Measurements from ENCODE around the gene GATA1.
"Not testable (repeated sequence)": the region's sequence is repeated elsewhere in the genome, so short reads cannot be mapped to it uniquely, and the experiment has no call there.

The GATA1 gene

DNA sequence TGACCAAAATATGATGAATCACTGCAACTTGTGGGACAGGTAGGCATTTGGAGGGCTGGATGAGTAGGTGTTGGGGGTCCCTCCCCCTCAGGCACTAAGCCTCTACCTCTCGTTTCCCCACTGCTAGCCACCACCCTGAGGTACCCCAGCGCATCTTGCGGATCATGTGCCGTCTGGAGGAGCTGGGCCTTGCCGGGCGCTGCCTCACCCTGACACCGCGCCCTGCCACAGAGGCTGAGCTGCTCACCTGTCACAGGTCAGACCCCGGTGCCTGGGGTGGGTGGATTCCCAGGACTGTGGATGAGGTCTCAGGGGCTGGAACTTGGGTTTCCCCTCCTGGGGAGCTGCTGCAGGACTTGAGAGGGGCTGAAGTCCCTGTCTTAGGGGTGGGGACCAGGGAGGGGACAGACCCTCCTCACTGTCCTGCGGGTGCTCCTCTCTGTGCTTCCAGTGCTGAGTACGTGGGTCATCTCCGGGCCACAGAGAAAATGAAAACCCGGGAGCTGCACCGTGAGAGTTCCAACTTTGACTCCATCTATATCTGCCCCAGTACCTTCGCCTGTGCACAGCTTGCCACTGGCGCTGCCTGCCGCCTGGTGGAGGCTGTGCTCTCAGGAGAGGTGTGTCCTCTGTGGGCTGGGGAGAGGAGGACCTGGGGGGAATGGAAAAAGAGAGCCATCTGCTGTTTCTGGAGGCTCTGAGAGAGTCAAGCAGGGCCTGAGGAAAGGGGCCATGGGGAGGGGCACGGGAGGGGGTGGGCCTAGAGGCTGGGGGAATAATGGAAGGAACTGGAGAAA lies 29.8 kb downstream of the GATA1 start:
- no peak for DNase-seq

DNA sequence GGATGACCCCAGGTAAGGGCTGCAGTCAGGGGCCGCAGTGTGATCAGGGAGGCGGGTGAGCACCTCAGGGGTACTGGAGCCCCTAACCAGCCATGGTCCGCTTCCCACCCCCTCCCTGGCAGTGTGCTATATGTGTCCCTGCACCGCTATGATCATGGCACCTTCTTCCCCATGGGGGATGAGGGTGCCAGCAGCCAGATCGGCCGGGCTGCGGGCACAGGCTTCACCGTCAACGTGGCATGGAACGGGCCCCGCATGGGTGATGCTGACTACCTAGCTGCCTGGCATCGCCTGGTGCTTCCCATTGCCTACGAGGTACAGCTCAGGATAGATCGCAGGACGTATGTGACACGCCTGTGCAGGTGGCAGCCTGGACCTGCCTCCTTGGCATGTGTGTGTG lies 31.7 kb downstream of the GATA1 start:
- no peak for DNase-seq

DNA sequence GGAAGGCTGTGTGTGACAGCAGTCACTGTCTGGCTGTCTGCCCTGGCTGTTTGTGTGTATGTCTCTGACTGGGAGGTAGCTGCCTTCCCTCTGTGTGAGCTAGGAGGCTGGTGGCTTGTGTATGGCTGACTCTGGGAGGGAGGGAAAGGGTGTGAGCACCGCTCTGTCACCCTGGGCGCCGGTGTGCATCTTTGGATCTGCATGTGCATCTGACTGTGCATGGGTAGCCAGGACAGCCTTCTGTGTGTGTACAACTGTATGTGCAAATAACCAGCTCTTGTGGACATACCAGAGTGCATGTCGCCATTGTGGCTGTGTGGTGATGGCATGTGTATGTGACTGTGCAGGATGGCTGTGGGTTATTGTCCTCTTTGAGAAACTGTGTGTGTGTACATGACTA lies 32.5 kb downstream of the GATA1 start:
- no peak for DNase-seq

DNA sequence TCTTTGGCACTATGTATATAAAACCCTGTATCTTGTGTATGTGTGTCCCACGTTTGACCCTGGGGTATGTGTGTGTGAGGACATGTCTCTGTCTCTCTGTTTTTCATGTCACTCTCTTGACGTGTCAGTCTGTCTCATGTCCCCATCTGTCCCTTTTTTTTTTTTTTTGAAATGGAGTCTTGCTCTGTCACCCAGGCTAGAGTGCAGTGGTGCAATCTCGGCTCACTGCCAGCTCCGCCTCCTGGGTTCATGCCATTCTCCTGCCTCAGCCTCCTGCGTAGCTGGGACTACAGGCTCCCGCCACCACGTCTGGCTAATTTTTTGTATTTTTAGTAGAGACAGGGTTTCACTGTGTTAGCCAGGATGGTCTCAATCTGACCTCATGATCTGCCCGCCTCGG lies 33.0 kb downstream of the GATA1 start:
- not testable (repeated sequence) for DNase-seq

DNA sequence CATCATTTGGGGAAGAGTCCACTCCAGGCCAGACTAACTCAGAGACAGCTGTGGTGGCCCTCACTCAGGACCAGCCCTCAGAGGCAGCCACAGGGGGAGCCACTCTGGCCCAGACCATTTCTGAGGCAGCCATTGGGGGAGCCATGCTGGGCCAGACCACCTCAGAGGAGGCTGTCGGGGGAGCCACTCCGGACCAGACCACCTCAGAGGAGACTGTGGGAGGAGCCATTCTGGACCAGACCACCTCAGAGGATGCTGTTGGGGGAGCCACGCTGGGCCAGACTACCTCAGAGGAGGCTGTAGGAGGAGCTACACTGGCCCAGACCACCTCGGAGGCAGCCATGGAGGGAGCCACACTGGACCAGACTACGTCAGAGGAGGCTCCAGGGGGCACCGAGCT lies 36.7 kb downstream of the GATA1 start:
- no peak for DNase-seq

DNA sequence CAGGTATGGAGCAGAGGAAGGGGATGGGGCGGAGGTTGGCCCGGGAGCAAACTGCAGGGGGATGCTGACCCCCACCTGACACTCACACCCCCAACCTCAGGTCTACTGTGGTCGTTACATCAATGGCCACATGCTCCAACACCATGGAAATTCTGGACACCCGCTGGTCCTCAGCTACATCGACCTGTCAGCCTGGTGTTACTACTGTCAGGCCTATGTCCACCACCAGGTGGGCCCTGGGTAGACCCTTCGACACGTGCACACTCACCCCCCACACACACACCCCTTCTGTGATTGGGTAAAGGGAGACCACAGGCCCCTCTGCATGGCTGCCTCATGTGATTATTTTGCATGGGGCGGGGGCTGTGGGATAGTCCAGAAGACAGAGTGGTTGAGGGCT lies 37.7 kb downstream of the GATA1 start:
- no peak for DNase-seq

DNA sequence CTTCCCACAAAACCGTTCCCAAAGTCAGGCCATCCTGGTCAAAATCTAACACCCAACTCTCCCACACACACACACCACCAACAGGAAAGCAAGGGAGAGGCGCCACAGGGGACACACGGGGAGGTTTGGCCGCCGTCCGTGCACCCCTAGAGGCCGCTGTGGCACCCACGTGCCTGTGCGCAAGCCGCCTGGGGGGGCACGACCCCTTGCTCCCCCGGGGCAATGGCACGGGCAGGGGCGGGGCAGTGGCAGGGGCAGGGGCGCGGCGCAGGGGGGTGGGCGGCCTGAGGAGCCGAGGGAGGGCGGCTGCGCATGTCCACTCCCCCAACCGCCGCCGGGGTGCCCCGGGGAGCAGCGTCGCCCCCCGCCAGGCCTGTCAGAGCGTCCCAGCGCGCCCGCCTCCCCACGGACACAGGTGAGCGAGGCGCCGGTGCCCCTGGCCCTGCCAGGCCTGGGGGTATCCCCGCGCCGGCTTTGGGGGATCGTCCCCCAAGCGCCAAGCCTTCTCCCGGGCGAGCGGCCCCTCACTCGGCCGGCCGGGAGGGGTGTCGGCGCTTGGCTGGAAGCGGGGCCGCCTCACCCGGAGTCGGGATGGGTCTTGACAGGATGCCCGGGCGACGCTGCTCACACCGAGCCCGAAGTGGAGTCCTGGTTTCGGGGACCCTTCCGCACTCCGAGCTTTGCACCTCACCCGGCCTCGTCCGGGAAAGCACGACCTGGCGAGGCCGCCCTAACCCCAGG lies 39.9 kb downstream of the GATA1 start, which contains the start of gene ERAS:
Gene ERAS, plus strand, starts transcription at position 379 of the 741 bp plus-strand sequence. CDS start 2,611 bp downstream, outside the sequence.
- no peak for DNase-seq

DNA sequence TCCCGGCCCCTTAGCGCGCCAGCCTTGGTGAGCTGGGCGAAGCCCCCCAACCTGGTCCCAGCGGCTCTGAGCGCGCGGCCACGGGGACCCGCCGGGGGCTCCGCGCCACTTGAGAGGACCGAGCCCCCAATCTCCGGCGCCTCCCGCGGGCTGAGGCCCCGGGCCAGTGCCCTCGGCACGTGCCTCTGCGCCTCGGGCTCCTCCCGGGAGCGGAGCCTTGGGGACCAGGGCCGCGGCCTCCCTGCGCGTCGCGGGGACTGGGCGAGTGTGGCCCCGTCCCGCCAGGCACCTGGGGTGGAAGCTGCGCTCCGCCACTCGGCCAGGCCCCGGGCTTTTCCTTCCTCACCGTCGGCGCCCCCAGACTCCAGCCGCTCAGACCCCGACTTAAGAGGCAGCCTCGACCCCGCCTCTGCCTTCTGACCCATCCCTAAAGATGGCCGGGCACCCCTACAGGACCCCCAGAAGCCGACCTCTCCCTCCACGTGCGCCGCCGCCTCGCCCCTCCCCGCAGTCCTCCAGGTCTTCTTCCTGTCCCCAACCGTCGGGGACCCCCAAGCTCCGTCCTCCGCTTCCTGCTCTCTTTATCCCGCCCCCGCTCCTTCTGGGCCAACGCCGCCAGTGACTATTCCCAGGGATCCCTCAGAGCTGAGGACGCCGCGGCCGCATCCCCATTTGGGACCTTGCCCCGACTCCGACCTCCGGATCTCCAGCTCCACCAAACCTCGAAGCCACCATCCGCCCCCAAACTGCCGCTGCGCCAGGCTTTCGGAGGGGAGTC lies 40.7 kb downstream of the GATA1 start:
- no peak for DNase-seq

DNA sequence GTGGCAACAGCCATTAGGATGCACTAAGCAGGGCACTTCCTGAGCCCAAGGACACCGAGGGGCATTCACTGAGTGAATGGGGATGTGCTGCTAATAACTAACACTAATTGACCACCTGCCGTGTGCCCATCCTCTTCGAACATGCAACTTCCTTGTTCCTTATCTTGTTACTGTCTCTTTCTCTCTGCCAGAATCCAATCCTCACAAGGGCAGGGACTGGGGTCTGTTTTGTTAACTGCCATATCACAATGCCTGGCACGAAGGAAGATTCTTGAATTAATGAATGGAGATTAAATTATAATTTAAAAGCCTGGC lies 41.2 kb downstream of the GATA1 start:
- DNase-seq, result no peak

DNA sequence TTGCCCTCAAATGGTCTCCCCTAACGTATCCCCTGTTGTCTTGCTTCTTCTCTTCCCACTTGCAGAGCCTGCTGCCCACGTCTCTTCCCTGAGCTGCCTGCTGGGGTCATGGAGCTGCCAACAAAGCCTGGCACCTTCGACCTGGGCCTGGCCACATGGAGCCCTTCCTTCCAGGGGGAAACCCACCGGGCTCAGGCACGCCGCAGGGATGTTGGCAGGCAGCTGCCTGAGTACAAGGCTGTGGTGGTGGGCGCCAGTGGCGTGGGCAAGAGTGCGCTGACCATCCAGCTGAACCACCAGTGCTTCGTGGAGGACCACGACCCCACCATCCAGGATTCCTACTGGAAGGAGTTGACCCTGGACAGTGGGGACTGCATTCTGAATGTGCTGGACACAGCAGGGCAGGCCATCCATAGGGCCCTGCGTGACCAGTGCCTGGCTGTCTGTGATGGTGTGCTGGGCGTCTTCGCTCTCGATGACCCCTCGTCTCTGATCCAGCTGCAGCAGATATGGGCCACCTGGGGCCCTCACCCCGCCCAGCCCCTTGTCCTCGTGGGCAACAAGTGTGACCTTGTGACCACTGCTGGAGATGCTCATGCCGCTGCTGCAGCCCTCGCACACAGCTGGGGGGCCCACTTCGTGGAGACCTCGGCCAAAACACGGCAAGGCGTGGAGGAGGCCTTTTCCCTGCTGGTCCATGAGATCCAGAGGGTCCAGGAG lies 42.8 kb downstream of the GATA1 start:
- no peak for DNase-seq

DNA sequence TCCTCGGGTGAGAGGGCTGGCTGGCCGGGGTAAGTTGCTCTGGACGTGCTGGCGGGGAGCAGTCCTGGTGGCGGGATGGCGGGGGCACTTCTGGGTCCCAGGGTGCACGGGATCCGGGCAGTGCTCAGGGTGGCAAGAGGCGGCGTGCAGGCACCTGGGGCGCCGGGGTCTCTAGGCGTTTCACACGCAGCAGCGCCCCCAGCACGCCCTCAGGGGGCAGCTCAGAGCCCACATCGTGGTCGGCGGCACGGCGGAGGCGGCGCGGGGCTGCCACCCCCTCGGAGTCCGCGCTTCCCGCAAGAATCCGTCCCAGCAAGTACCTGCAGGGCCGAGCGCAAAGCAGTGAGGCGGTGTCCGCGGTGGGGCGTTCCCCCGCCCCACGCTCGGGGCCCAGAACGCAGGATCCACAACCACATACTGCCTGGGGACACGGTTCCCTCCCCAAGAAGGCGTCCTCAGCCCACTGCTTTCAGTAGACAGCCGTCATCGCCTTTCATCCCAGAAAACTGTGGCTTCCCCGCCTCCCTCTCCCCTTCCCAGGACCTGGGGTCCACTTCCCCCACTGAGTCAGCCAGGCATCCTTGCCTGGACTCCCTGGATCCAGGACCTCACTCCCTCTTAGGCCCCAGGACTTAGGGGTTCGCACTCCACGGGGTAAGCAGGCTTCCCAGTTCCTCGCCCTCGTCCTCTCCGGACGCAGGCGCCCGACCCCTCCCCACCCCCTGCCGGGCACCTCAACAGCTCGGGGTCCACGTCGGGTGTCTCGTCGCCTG lies 44.9 kb downstream of the GATA1 start:
- DNase-seq, result no peak

DNA sequence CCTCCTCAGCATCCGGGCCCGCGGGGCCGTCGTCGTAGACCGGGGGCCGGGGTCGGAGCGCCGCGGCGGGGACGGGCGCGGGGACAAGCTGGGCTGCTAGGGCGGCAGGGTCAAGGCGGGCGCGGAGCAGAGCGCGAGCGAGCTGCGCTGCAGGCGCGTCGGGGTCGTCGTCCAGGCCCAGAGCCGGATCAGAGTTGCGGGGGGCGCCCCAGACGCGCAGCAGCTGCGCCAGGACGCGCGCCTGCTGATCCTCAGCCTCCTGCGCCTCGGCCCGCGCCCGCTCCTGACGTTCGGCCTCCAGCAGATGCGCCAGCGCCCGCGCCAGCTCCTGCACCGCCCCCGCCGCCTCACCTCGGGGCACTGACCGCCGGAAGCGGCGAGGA lies 45.5 kb downstream of the GATA1 start:
- DNase-seq, result no peak

DNA sequence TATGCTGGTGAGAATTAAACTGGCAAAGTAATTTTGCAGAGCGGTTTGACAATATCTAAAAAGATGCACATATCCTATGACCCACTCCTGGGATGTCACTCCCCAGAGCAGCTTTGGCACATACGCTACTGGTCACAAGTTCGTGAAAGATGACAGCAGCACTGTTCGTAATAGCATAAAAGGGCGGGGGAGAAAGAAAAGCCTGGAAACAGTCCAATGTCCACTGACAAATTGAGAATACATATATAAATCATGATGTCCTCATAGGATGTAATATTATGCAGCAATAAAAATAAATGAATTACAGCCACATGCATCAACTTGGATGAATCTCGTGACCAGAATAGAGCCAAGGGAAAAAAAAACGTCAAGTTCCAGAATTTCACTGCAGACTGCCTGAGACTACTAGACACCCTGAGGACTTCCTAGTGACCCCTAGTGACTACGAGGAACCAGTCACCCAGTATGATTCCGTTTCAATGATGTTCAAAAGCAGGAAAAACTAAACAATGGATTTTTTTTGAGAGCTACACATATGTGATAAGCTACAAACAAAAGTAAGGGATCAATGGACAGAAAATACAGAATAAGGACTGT lies 47.2 kb downstream of the GATA1 start:
- peak in 1 of 2 donors; percentile 3 for DNase-seq

DNA sequence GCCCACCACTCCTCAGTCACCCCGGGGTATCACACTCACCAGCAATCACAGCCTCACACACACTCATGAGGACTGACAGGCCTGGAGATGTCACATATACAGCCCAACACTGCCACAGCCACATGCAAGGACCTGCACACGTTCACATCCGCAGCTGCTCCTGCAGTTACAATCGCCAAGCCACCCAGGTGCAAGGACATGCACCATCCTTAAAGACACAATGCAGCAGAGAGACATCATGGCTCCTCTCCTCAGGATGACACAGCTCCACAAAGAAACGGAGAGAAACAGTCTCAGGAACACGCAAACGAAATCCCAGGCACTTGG lies 48.0 kb downstream of the GATA1 start:
- no peak for DNase-seq

DNA sequence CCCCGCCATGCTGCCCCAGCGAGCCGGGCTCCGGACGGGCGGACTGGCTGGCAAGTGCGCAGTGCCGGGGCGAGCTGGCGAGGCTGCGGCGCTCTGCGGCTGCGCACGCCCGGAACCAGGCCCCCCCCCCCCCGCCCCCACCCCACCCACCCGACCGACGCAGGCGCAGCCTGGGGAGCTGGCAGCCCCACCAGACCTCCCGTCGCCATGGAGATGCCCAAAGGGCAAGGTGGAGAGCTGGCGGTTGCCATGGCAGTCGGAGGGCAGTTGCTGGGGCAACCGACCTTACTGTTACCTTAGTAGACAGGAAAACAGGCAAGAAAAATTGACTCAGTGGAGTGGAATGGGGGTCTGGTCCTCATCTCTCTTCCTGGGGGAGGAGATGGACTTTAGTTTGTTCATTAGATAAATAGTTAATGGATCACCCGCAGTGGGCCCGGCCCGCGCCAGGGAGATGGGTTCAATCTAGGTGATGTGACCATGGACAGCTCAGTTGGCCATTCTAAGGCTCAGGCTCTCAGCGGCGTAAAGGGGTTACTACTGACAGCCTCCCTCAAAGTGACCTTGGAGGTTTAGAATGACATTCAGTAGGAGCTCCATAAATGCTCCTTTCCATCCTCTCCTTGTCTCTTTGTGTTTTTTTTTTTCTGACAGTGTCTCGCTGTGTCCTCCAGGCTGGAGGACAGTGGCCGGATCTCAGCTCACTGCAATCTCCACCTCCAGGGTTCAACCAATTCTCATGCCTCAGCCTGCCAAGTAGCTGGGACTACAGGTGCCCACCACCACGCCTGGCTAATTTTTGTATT lies 49.3 kb downstream of the GATA1 start, which contains the start of gene PCSK1N:
Gene PCSK1N, minus strand, starts transcription at position 87 of the 806 bp plus-strand sequence. Its CDS starts 78 bp downstream, at position 9.
- no peak for DNase-seq

DNA sequence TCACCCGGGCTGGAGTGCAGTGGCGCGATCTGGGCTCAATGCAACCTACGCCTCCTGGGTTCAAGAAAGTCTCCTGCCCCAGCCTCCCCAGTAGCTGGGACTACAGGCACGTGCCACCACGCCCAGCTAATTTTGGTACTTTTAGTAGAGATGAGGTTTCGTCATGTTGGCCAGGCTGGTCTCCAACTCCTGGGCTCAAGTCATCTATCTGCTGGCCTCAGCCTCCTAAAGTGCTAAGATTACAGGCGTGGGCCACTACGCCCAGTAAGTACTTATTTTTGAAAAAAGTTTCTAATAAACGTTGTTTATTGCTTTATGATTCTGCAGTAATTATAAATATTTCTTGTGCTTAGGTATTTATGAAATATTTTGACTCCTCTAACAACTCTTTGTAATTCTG lies 53.3 kb downstream of the GATA1 start:
- DNase-seq, result no peak
